T-helper 1 cell treated with Interleukin-12 subunit alpha and Interleukin-12 subunit beta and Interleukin-4 antibody, amounts not matched to agents 30 μg/mL and 1 μg/mL, for 36 hours (primary cell): ENCODE measurements around the gene DDN.

Source experiments
- H3K27ac Mint-ChIP-seq: one replicate; pipeline ENCODE4 v1.8.0; 2021; ENCODE audit warnings: mild to moderate bottlenecking, mixed read lengths
- H3K27me3 Mint-ChIP-seq: one replicate; pipeline ENCODE4 v1.8.0; 2021; ENCODE audit warnings: low read depth, mixed read lengths
- H3K36me3 Mint-ChIP-seq: one replicate; pipeline ENCODE4 v1.8.0; 2021; ENCODE audit warnings: low read depth, mixed read lengths
- H3K4me1 Mint-ChIP-seq: one replicate; pipeline ENCODE4 v1.8.0; 2021; ENCODE audit warnings: low read depth, mixed read lengths
- H3K4me3 Mint-ChIP-seq: one replicate; pipeline ENCODE4 v1.8.0; 2021; ENCODE audit warnings: mild to moderate bottlenecking, moderate library complexity, mixed read lengths
- H3K9me3 Mint-ChIP-seq: one replicate; pipeline ENCODE4 v1.8.0; 2021; ENCODE audit warnings: mixed read lengths

The DDN gene

DNA sequence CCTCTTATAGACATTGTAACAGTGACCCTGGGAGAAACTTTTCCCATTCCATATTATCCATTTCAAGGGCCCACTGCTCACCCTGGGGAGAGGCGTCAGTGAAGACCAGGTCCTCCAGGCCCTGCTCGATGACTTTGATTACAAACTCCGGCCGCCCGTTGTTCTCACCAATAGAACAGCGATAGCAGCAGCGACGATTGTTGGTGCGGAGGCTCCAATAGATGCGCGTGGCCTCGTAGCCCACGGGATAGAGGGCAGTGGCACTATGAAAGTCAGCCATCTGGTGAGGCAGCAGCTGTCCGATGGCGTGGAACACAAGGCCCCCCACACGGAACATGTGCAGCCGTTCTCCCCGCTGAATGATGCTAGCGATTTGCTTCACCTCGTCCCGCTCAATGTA is 26.9 kb upstream of the DDN start:
- Mint-ChIP-seq H3K4me1 (no peaks in the 10 kb centered on the region), H3K27ac (no peak overlapping the region), H3K4me3 (no peak overlapping the region), H3K9me3 (no peaks in the 10 kb centered on the region), H3K36me3 (peaks cover 43% of the 10 kb centered on the region), H3K27me3 (no peaks in the 10 kb centered on the region)

- Mint-ChIP-seq H3K4me1 (no peaks in the 10 kb centered on the region), H3K36me3 (peaks cover 47% of the 10 kb centered on the region), H3K27ac (no peak overlapping the region), H3K4me3 (no peak overlapping the region), H3K9me3 (no peaks in the 10 kb centered on the region), H3K27me3 (no peaks in the 10 kb centered on the region)
These were observed 26.3 kb upstream of the DDN start for GRCh38 chr12:49025463-49025862.

GRCh38 chr12:49024543-49024942 is 25.4 kb upstream of the DDN start:
- H3K9me3 Mint-ChIP-seq = no peaks in the 10 kb centered on the region
- no peaks in the 10 kb centered on the region for H3K27me3 Mint-ChIP-seq
- no peak overlapping the region for H3K4me3 Mint-ChIP-seq
- H3K36me3 Mint-ChIP-seq = peaks cover 45% of the 10 kb centered on the region
- peaks cover 5% of the 10 kb centered on the region for H3K4me1 Mint-ChIP-seq
- no peak overlapping the region for H3K27ac Mint-ChIP-seq

GRCh38 chr12:49023812-49024211 is 24.6 kb upstream of the DDN start:
- H3K4me1 Mint-ChIP-seq = peaks cover 11% of the 10 kb centered on the region
- H3K27ac Mint-ChIP-seq = no peak overlapping the region
- H3K36me3 Mint-ChIP-seq = peaks cover 47% of the 10 kb centered on the region

DNA sequence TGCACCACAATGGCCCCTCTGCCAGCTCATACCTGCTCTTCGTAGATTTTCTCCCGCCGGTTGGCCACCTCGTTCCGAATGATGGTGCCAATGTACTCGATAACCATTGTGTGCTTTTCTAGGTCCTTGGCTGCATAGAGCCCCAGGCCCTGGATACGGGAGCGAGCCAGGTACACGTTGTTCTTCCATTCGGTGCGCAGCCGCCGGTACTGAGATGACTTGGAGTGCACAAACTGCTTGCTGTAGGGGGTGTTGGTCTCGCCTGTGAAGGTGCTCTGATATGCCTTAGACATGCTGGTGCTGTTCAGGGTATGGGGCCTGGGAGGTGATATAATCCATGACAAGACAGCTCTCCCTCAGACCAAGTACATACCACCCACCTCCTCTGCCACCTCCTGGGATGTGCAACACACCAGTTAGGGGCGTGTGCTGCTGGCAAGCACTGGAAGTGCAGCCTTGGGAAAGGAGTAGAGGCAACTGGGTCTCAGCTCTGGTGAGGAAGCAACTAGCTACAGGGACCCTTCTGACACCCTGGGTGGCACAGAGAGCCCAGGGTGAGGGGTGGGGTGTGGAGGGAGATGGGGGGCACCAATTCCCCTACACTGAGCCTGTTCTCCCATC is 23.5 kb upstream of the DDN start:
- no peak overlapping the region for H3K4me3 Mint-ChIP-seq
- H3K4me1 Mint-ChIP-seq = peaks cover 16% of the 10 kb centered on the region
- peak overlapping the region; percentile 57 for H3K27ac Mint-ChIP-seq
- no peaks in the 10 kb centered on the region for H3K9me3 Mint-ChIP-seq
- H3K36me3 Mint-ChIP-seq = peaks cover 42% of the 10 kb centered on the region
- H3K27me3 Mint-ChIP-seq = no peaks in the 10 kb centered on the region

More at GRCh38 chr12:49023812-49024211, 24.6 kb upstream of the DDN start:
- no peak overlapping the region for H3K4me3 Mint-ChIP-seq
- H3K9me3 Mint-ChIP-seq = no peaks in the 10 kb centered on the region
- H3K27me3 Mint-ChIP-seq = no peaks in the 10 kb centered on the region

GRCh38 chr12:49021292-49021915 is 22.2 kb upstream of the DDN start:
- H3K27ac Mint-ChIP-seq = no peak overlapping the region
- H3K27me3 Mint-ChIP-seq = no peaks in the 10 kb centered on the region
- H3K36me3 Mint-ChIP-seq = peaks cover 45% of the 10 kb centered on the region
- H3K4me1 Mint-ChIP-seq = peaks cover 27% of the 10 kb centered on the region
- no peak overlapping the region for H3K4me3 Mint-ChIP-seq
- H3K9me3 Mint-ChIP-seq = no peaks in the 10 kb centered on the region

- Mint-ChIP-seq H3K9me3 (no peaks in the 10 kb centered on the region), H3K36me3 (peaks cover 40% of the 10 kb centered on the region), H3K27ac (no peak overlapping the region), H3K27me3 (no peaks in the 10 kb centered on the region), H3K4me3 (no peak overlapping the region), H3K4me1 (peaks cover 34% of the 10 kb centered on the region)
These were observed 21.3 kb upstream of the DDN start for GRCh38 chr12:49020441-49020840.

GRCh38 chr12:49019443-49020324 is 20.5 kb upstream of the DDN start:
- H3K4me1 Mint-ChIP-seq = peaks cover 38% of the 10 kb centered on the region
- peak overlapping the region; percentile 92 for H3K4me3 Mint-ChIP-seq
- H3K36me3 Mint-ChIP-seq = peaks cover 36% of the 10 kb centered on the region
- peak overlapping the region; percentile 99 for H3K27ac Mint-ChIP-seq
- no peaks in the 10 kb centered on the region for H3K9me3 Mint-ChIP-seq
- no peaks in the 10 kb centered on the region for H3K27me3 Mint-ChIP-seq

DNA sequence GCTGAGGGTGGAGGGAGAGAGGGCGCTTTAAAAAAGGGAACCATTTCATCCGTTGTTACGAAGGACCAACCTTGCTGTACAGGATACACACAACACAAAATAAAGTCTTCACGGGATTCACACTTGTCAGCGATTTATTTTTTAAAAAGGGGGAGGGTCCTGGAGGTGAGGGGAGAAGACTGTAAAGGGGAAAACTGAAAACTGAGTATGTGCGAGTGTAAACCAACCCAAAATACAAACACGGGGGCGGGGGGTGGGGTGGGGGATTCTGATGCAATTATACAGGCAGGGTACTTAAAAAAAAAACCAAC is 19.9 kb upstream of the DDN start:
- Mint-ChIP-seq H3K27ac (peak overlapping the region; percentile 99), H3K4me1 (peaks cover 38% of the 10 kb centered on the region), H3K36me3 (peaks cover 35% of the 10 kb centered on the region), H3K27me3 (no peaks in the 10 kb centered on the region), H3K9me3 (no peaks in the 10 kb centered on the region), H3K4me3 (peak overlapping the region; percentile 92)

DNA sequence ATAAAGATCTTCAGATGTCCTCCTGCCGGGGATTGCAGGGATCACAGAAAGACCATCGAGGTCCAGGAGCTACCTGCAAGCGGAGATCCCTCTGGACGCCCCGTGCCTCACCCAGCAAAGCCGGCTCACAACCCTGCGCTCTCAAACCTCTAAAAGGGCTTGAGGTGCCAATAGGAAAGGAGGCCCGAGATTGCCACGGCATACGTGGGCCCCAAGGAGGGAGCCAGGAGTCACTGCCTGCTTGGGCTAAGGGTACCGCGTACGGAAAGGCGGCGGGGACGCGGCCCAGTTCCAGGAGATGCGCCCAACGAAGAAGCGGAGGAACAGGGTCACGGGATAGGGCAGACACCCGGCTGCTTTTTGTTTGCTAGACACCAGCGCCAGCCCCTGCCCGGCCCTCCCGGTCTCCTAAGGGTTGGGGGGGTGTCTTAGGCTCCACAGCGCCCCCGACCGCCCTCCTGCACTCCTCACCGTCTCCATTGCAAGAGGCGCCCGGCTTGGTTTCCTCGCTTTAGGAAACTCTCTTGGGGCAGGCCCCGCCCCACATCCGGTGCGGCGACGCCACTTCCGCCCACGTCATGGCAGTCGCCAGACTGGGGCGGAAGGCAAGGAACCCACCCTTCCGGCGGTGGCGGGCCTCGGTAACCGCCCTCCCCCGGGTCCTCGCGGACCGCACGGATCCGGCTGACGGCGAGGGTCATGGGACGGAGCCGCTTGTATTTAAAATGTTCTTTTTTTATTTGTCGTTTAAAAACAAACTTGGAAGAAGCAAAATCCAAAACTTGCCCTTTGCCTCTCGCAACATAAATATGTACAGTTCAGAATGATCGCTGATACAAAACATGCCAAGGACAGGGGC is 19.3 kb upstream of the DDN start, which contains the start of gene PRKAG1:
PRKAG1 (minus strand) TSS at position 516 of the 859 bp plus-strand sequence; CDS start at position 480, 36 bp downstream.
- peak within 1 kb of the TSS; percentile 92 for H3K4me3 Mint-ChIP-seq
- H3K36me3 Mint-ChIP-seq = peaks cover 34% of the 10 kb centered on the region
- no peaks in the 10 kb centered on the region for H3K27me3 Mint-ChIP-seq
- H3K27ac Mint-ChIP-seq = peak within 1 kb of the TSS; percentile 99
- peaks cover 38% of the 10 kb centered on the region for H3K4me1 Mint-ChIP-seq
- H3K9me3 Mint-ChIP-seq = no peaks in the 10 kb centered on the region

DNA sequence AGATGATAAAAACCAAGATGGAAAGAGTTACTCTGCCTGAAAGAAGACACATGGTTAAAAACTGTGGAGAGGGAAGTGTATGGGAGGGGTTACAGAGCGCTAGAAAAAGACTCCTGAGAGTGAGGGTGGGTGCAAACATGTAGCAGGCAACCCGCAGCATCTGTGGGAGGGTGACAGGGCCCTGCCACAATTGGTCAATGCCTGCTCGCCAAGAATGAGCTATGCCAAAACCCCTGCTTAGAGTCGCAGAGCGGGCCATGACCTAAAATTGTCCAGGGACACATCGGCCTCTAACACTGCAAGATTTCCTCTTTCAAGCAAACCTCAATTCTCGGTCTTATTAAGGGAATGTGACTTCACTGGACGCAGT is 18.7 kb upstream of the DDN start:
- Mint-ChIP-seq H3K27ac (peak overlapping the region; percentile 99), H3K9me3 (no peaks in the 10 kb centered on the region), H3K36me3 (peaks cover 28% of the 10 kb centered on the region), H3K27me3 (no peaks in the 10 kb centered on the region), H3K4me3 (peak overlapping the region; percentile 92), H3K4me1 (peaks cover 38% of the 10 kb centered on the region)

DNA sequence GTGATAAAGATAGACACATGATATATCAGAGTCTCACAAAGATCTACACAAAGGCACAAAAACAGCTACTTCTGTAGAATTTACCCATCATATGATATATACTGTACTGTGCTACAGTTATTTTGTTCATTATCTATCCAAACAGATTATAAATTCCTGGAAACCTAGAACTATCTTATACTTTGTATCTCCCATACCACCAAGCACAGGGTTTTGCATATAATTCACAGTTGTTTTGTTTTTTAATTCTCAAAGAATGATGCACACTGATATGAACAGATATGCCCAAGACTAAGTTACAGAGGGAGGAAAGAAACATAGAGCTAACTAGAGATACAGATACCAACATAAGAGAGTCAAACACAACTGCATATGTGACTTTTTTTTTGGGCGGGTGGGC is 16.0 kb upstream of the DDN start:
- Mint-ChIP-seq H3K9me3 (no peaks in the 10 kb centered on the region), H3K27me3 (no peaks in the 10 kb centered on the region), H3K4me1 (peaks cover 38% of the 10 kb centered on the region), H3K4me3 (no peak overlapping the region), H3K36me3 (peaks cover 29% of the 10 kb centered on the region), H3K27ac (peak overlapping the region; percentile 1)

- Mint-ChIP-seq H3K4me1 (peaks cover 32% of the 10 kb centered on the region), H3K4me3 (no peak overlapping the region), H3K27ac (no peak overlapping the region), H3K36me3 (peaks cover 33% of the 10 kb centered on the region), H3K27me3 (no peaks in the 10 kb centered on the region), H3K9me3 (no peaks in the 10 kb centered on the region)
These were observed 15.4 kb upstream of the DDN start for GRCh38 chr12:49014547-49014946.

DNA sequence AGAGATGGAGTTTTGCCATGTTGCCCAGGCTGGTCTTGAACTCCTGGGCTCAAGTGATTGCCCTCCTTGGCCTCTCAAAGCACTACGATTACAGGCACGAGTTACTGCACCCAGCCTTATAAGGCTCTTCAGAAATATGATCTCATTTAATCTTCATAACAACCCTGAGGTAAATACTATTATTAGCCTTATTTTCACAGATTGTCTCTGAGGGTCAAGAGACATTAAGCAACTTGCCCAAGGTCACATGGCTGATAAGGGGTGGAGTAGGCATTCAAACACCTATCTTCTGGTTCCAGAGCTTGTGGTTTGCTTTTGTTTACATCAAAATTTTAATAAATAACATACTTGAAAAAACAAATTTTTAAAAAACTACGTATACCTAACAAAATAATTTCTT is 14.3 kb upstream of the DDN start:
- Mint-ChIP-seq H3K4me1 (peaks cover 29% of the 10 kb centered on the region), H3K27me3 (no peaks in the 10 kb centered on the region), H3K9me3 (no peaks in the 10 kb centered on the region), H3K27ac (no peak overlapping the region), H3K4me3 (no peak overlapping the region), H3K36me3 (peaks cover 35% of the 10 kb centered on the region)
